ENCODE data around the gene TNFRSF1A.

DNA sequence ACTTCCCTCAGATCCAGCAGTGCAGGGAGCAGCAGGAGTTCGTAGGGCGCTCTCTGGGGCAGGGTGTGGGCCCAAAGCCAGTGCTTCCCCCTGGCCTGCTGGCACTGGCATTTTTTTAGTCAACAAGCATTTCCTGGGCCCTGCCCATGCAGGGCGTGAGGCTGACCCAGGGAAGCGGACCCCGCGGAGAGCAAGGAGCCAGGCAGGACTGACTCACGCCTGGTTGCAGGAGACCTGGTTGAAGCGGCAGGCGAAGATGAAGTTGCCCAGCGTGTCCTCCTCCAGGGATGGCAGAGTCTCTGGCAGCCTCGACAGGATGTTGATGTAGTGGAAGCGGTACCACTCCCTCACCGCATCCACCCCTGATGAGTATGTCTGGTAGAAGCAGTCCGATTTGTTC, 20.0 kb upstream of the TNFRSF1A start:
- TF ChIP-seq, protein P1, sequence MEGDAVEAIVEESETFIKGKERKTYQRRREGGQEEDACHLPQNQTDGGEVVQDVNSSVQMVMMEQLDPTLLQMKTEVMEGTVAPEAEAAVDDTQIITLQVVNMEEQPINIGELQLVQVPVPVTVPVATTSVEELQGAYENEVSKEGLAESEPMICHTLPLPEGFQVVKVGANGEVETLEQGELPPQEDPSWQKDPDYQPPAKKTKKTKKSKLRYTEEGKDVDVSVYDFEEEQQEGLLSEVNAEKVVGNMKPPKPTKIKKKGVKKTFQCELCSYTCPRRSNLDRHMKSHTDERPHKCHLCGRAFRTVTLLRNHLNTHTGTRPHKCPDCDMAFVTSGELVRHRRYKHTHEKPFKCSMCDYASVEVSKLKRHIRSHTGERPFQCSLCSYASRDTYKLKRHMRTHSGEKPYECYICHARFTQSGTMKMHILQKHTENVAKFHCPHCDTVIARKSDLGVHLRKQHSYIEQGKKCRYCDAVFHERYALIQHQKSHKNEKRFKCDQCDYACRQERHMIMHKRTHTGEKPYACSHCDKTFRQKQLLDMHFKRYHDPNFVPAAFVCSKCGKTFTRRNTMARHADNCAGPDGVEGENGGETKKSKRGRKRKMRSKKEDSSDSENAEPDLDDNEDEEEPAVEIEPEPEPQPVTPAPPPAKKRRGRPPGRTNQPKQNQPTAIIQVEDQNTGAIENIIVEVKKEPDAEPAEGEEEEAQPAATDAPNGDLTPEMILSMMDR (IDR thresholded peaks at IDR 0.05; ENCODE audit: insufficient read depth, low read length, poor library complexity, severe bottlenecking) = no peak
- no peak for TF ChIP-seq EZH2phosphoT487 (conservative IDR thresholded peaks at IDR 0.05; ENCODE audit: low read length)

Measured in SU-DHL-6 (cell line).